ENCODE measurements around the gene RANBP10. TPM values are rescaled to one million over a fixed set of nuclear protein-coding genes. Genes with fewer than 3 reads are reported as not detected.
"Not testable (repeated sequence)": the region's sequence is repeated elsewhere in the genome, so short reads cannot be mapped to it uniquely, and the experiment has no call there.

RANBP10 gene
- total and polyA plus RNA-seq, 2 of the 8 experiments (the other 6 are each of a cell fraction or from before 2014, with no cell fraction given), result 14.2 to 16.8 TPM

DNA sequence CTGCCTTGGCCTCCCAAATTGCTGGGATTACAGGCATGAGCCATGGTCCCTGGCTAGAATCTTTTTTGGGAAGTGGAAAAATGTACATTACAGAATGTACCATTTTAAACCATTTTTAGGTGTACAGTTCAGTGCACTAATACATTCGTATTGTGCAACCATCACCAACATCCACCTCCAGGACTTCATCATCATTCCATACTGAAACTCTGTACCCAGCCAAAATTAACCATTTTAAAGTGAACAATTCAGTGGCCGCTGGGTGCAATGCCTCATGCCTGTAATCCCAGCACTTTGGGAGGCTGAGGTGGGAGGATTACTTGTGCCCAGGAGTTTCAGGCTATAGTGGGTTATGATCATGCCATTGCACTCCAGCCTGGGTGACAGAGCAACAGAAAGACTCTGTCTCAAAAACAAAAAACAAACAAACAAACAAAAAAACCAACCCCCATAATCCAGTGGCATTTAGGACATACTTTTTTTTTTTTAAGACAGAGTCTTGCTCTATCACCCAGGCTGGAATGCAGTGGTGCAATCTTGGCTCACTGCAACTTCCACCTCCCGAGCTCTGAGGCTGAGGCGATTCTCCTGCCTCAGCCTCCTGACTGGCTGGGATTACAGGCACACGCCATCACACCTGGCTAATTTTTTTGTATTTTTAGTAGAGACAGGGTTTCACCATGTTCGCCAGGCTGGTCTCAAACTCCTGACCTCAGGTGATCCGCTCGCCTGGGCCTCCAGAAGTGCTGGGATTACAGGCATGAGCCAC is 112.7 kb downstream of the RANBP10 start:
- WGBS, 2 experiments (ENCODE audit: extremely low coverage in 1 of 2, insufficient coverage in 1 of 2, insufficient read length in 1 of 2, insufficient replicate concordance in 2 of 2, low coverage in 1 of 2, low lambda C conversion rate in 2 of 2, missing lambda C conversion rate in 1 of 2), result 91% methylated on average over 8 of the region's 8 CpGs; no CpG with 5 or more reads in 1 of the 2 experiments
- H3K4me2 ChIP-seq (ENCODE audit: insufficient read depth in 1 of 2, low read depth in 2 of 2, low read length in 2 of 2); H2AFZ ChIP-seq (ENCODE audit: low read length); H3K27ac ChIP-seq (ENCODE audit: low read depth, low read length); H3K79me1 ChIP-seq (ENCODE audit: low read depth, low read length); H2BK15ac ChIP-seq (ENCODE audit: low read length); H3K4me3 ChIP-seq (ENCODE audit: extremely low read depth in 1 of 4, insufficient read depth in 2 of 4, low read depth in 3 of 4, low read length in 4 of 4); H3K4ac ChIP-seq (replicated peaks; ENCODE audit: insufficient read length, low read depth, low read length); H4K91ac ChIP-seq (replicated peaks; ENCODE audit: insufficient read length, low read length); FAIRE-seq; H3K23ac ChIP-seq (ENCODE audit: insufficient read length); H4K8ac ChIP-seq (ENCODE audit: extremely low read depth, insufficient read depth, low read length); H3K23me2 ChIP-seq (ENCODE audit: low read depth, low read length); H2BK120ac ChIP-seq (replicated peaks; ENCODE audit: low read depth, low read length); H3K79me2 ChIP-seq (ENCODE audit: control insufficient read depth in 1 of 2, insufficient read depth in 2 of 2, low read length in 2 of 2); H3K9me3 ChIP-seq (ENCODE audit: insufficient read depth in 2 of 2, low read depth in 1 of 2, low read length in 1 of 2); H4K20me1 ChIP-seq (replicated peaks in 1 of 2; ENCODE audit: control insufficient read depth in 1 of 2, insufficient read depth in 2 of 2, low read length in 2 of 2); H2BK5ac ChIP-seq (ENCODE audit: low read depth, low read length); H2BK12ac ChIP-seq (ENCODE audit: low read depth, low read length); H3K36me3 ChIP-seq (ENCODE audit: control insufficient read depth in 2 of 4, insufficient read depth in 4 of 4, low read length in 3 of 4); H2BK20ac ChIP-seq (ENCODE audit: low read length); H3K9ac ChIP-seq (replicated peaks in 1 of 4; ENCODE audit: extremely low read depth in 1 of 4, low read depth in 3 of 4, low read length in 3 of 4); H4K5ac ChIP-seq (ENCODE audit: insufficient read length, low read depth, low read length); DNase-seq (ENCODE audit: low read depth in 1 of 2, low spot score in 2 of 2); H3K4me1 ChIP-seq (replicated peaks in 1 of 4; ENCODE audit: control insufficient read depth in 3 of 4, insufficient read depth in 4 of 4, low read length in 3 of 4); POLR2A ChIA-PET (ENCODE audit: partially characterized antibody); H2AK5ac ChIP-seq (ENCODE audit: low read depth, low read length); H3K18ac ChIP-seq (ENCODE audit: extremely low read depth, low read length); H3K14ac ChIP-seq (ENCODE audit: insufficient read length); H3K27me3 ChIP-seq (replicated peaks in 1 of 4; ENCODE audit: control insufficient read depth in 3 of 4, extremely low read depth in 1 of 4, insufficient read depth in 3 of 4, low read length in 3 of 4); H3K56ac ChIP-seq (replicated peaks; ENCODE audit: insufficient read length, low read depth, low read length): not testable (repeated sequence)
- CTCF ChIA-PET (ENCODE audit: partially characterized antibody), result interaction anchor here (0.6 to 4.0 kb wide), 5 partner anchors 17 to 190 kb away, joined by 3 to 15 read pairs (median 4); no protein-coding TSS in a partner anchor
